HG02852 (cell line): Measurements from ENCODE around the gene SULT1B1.
"Not testable (repeated sequence)": the region's sequence is repeated elsewhere in the genome, so short reads cannot be mapped to it uniquely, and the experiment has no call there.

ENCODE experiments used
- ATAC-seq: cut with Tn5 transposase; IDR thresholded peaks from one replicate; pipeline ENCODE4 v1.9.1; 2021; ENCODE audit warnings: mild to moderate bottlenecking, moderate library complexity; ENCODE audit not compliant: unreplicated experiment

Gene SULT1B1

GRCh38 chr4:69760455-69760854 is at the start of gene SULT1B1:
SULT1B1 (minus strand) TSS chr4:69760620; CDS start chr4:69755217, 5,403 bp downstream.
- ATAC-seq: no peak

GRCh38 chr4:69800599-69800998 is 40.2 kb upstream of the SULT1B1 start:
- no peak for ATAC-seq

- ATAC-seq: no peak
Measured at GRCh38 chr4:69799337-69799736, 38.9 kb upstream of the SULT1B1 start.

GRCh38 chr4:69793732-69794131 is 33.3 kb upstream of the SULT1B1 start:
- no peak for ATAC-seq

- ATAC-seq: no peak
Measured at GRCh38 chr4:69787879-69788278, 27.5 kb upstream of the SULT1B1 start.

- ATAC-seq: no peak
Measured at GRCh38 chr4:69786547-69786946, 26.1 kb upstream of the SULT1B1 start.

- ATAC-seq: no peak
Measured at GRCh38 chr4:69785211-69785831, 24.9 kb upstream of the SULT1B1 start.

- ATAC-seq: no peak
Measured at GRCh38 chr4:69782651-69783310, 22.4 kb upstream of the SULT1B1 start.

GRCh38 chr4:69781458-69782418 is 21.3 kb upstream of the SULT1B1 start:
- ATAC-seq: no peak

GRCh38 chr4:69780141-69780540 is 19.7 kb upstream of the SULT1B1 start:
- ATAC-seq: no peak

GRCh38 chr4:69776696-69777095 is 16.3 kb upstream of the SULT1B1 start:
- no peak for ATAC-seq

GRCh38 chr4:69775321-69775867 is 15.0 kb upstream of the SULT1B1 start:
- no peak for ATAC-seq

- no peak for ATAC-seq
Measured at GRCh38 chr4:69773484-69773883, 13.1 kb upstream of the SULT1B1 start.

GRCh38 chr4:69768554-69768953 is 8.1 kb upstream of the SULT1B1 start:
- not testable (repeated sequence) for ATAC-seq

- ATAC-seq: no peak
Measured at GRCh38 chr4:69765751-69766150, 5.3 kb upstream of the SULT1B1 start.

- no peak for ATAC-seq
Measured at GRCh38 chr4:69764311-69764710, 3.9 kb upstream of the SULT1B1 start.

- ATAC-seq: no peak
Measured at GRCh38 chr4:69763233-69763632, 2.8 kb upstream of the SULT1B1 start.

GRCh38 chr4:69759189-69759604 is 1.2 kb downstream of the SULT1B1 start:
- no peak for ATAC-seq

- no peak for ATAC-seq
Measured at GRCh38 chr4:69757464-69757863, 3.0 kb downstream of the SULT1B1 start.

- no peak for ATAC-seq
Measured at GRCh38 chr4:69754926-69755580, 5.4 kb downstream of the SULT1B1 start.

GRCh38 chr4:69753686-69754085 is 6.7 kb downstream of the SULT1B1 start:
- ATAC-seq: no peak
